GDM1 (cell line): ENCODE measurements around the gene USP32.

Source experiments
- DNase-seq: peaks from one replicate; lab custom pipeline; 2025; lab: John Stamatoyannopoulos, UW

Gene USP32

DNA sequence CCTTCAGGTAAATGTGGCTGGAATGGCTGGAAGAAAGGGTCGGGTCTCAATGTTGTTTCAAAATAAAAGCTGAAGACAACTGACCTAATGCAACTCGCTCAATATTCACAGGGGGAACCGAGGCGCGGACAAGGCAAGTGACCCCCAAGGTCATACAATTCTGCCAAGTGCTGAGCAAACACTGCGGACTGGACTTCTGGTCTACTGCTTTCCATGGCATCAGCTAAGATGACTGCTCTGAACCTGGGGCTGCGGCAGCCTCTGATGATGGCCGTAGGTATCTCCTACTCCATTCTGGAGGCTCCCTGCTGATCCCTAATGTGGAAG lies 220.2 kb downstream of the USP32 start:
- no peak for DNase-seq

GRCh38 chr17:60170835-60171752 lies 220.8 kb downstream of the USP32 start:
- DNase-seq = no peak

DNA sequence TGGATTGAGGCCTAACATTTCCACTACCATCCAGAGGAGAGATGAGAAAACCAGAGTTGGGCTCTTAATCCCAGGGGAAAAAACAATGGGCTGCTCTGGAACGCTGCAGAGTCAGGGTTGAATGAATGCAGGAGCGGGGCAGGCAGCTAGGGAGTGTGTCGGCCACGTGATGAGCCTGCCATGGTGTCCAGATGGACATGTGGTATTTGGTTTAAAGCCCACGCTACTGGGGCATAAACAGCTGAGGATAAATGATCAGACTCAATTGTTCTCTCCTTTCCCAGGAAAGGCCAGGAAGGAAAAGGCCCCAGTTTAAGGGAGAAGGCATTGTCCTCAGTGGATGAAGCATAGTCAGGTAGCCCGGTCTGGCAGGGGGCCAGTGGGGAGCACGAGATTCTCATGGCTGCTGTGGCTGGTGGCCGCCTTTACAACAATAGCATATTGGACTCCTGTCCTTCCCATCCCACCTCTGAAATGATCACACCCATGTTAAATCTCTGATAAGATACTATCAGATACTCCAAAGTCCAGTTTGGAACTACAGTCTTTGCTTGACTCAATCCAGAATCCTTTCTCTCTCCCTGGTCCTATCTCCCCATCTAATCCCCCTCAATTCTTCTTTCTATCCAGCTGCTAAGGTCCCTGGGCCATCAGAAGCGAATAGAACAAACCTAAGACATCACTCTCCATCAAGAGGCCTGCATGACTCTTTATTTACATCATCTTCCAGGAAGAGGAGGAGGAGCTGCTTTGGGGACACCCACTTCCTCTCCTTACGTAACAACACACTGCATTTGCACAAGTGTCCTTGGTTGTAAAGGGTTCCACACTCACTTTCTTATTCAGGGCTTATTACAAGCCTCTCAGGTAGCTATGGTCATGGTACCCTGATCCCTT lies 221.8 kb downstream of the USP32 start:
- DNase-seq = no peak

- DNase-seq = no peak
Measured at GRCh38 chr17:60168654-60169053, 223.3 kb downstream of the USP32 start.

DNA sequence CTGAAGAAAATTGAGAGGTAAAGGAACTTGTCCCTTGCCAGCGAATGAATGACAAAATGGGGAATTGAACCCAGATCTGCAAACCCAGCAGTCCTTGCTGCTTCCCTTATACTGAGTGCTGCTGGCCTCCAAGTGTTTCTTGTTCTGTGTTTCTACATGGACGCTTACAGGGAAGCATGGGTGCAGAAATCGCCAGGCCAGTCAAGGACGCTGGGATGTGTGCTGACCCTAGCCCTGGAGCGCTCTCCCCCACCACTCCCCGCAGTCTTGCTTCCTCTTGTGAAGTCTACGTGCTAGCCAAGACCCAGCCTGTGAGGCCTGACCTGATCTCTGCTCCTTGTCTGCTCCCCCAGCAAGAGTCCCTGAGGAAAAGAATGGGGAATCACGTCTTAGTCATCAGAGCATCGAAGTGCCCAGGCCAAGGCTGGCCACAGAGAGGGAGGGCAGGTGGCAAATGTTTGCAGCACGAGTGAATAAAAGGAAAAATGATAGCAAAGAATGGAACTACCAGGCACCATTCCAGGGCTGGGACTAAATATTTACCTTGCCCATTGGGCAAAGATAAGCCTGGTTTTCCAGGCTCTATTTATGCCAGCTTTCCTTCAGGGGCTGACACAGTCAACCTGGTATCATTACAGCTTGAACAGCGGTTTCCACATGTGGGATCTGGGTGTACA lies 224.7 kb downstream of the USP32 start:
- DNase-seq = no peak

DNA sequence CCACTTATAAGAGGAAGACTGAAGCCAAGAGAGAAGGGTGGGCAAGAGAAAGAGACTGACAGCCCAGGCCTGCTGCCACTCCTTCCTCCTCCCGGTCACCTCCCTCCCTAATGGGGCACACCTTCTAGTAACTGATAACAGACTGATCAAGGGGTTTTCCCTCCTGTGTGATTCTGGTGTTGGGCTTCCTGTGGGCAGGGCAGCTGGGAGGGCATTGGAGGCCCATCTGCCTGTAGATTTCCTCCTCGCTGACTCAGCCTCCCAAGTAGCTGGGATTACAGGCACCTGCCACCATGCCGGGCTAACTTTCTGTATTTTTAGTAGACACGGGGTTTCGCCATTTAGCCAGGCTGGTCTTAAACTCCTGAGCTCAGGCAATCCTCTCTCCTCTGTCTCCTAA lies 226.0 kb downstream of the USP32 start:
- DNase-seq = no peak

DNA sequence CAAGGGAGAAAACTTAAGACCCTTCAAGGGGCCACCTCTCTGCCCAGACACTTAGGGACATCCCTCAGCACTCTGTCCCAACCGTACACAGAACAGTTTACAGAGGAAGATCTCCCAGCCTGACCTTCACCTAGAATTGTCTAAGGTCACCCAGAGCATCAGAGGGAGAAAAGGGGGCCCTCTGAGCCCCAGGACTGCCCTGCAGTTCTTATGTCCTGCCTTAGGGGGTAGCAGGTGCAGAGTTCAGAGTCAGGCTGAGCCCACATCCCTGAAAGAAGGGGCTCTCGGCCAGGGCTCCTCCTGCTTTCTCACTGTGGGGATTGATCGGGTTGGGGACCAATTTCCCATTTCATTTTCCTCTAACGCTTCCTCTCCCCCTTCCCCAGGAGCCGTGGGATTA lies 226.7 kb downstream of the USP32 start:
- DNase-seq = no peak

DNA sequence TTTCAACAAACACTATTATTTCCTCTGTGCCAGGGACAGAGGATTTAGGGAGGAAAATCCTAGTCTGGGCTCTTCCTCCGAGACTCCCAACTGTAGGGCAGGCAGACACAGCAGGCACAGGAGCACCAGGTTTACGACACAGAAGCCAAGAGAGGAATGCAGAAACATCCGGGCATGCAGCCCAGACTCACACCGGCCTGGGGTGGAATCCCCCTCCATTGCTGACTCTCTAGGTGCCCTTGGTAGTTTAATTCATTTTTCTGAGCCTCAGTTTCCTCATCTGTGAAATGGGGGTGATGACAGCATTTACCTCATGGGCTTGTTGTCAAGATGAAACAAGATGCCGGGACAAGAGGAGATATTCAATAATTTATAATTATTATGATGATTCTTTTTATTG lies 227.2 kb downstream of the USP32 start:
- DNase-seq = no peak

DNA sequence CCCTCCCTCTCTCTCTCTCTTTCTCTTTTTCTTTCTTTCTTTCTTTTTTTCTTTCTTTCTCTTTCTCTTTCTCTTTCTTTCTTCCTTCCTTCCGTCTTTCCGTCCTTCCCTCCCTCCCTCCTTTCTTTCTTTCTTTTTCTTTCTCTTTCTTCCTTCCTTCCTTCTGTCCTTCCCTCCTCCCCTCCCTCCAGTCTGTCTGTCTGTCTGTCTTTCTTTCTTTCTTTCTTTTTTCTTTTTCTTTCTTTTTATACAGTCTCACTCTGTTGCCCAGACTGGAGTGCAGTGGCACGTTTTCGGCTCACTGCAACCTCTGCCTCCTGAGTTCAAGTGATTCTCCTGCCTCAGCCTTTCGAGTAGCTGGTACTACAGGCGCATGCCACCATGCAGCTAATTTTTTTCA lies 227.8 kb downstream of the USP32 start:
- DNase-seq = no peak

GRCh38 chr17:60163108-60163784 lies 228.7 kb downstream of the USP32 start:
- DNase-seq = no peak

- DNase-seq = peak; percentile 34
Measured at GRCh38 chr17:60161598-60162330, 230.2 kb downstream of the USP32 start.

GRCh38 chr17:60160829-60161501 lies 231.0 kb downstream of the USP32 start:
- DNase-seq = no peak

- no peak for DNase-seq
Measured at GRCh38 chr17:60159479-60159866, 232.5 kb downstream of the USP32 start.

DNA sequence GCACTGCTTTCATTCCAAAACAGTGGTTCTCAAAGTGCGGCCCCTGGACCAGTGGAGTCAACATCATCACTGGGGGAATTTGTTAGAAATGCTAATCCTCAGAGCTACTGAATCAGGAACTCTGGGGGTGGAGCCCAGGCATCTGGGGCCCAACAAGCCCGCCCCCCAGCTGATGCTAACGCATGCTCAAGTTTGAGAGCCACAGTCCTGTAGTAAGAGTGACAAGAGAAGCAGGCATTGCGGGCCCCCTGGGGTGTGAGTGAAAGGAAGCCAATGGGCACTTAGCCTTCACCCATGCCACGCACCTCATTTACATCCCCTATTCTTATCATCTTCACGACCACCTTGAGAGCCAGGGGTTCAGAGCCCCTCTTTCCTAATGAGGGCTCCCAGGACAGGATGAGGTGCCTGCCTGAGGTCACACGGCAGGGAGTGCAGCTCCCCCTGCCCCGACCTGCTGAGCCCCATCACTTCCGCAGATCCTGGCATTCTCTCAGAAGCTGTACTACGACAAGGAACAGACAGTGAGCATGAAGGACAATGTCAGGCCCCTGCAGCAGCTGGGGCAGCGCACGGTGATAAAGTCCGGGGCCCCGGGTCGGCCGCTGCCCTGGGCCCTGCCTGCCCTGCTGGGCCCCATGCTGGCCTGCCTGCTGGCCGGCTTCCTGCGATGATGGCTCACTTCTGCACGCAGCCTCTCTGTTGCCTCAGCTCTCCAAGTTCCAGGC lies 233.0 kb downstream of the USP32 start:
- DNase-seq = no peak

DNA sequence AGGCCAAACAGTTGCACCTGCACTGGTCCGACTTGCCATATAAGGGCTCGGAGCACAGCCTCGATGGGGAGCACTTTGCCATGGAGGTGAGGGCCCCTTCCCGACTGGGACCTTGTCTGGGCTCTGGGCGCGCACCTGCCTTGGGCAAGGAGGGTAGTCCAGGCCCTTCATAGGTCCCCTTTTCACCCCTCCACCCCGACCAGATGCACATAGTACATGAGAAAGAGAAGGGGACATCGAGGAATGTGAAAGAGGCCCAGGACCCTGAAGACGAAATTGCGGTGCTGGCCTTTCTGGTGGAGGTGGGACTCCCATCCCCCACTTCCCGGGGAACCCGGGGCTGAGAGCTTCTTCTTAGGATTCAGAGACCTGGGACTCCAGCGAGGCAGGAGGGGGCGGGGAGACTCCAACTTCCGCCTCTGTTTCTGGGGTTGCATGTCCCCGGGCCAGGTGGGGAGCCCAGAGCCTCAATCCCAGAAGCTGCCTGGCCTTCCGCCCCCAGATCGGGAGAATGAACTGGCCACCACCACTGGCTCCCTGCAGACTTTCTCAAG lies 234.4 kb downstream of the USP32 start:
- no peak for DNase-seq

DNA sequence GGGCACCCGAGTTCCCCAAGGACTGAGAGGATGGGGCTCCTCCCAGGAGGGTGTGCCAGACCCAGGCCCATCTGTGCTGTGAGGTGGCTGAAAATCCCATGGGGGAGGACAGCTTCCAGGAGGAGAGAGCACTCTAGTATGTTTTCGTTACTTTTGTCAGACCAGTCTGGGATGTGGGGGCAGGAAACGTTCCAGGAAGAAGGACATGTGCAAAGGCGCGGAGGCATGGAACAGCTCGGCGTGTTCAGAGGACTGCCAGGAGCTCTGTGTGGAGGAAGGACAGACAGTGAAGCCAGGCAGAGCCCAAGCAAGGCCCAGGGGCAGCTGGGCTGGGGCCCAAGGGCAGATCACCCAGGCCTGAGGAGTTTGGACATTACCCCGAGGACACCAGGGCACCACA lies 235.2 kb downstream of the USP32 start:
- no peak for DNase-seq

GRCh38 chr17:60155815-60156214 lies 236.1 kb downstream of the USP32 start:
- DNase-seq = no peak

DNA sequence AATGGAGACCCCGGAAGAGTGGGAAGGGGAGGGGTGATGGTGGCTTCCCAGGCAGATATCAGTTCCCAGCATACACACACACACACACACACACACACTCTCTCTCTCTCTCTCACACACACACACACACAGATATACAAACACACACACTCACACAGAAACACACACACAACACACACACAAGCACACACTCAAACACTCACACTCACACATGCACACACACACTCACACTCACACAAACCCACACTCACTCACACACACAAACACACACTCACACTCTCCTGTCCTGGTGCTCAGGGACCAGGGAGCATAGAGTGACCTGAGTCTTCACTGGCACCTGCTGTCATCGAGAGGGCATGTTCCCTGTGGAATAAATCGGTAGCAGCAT lies 236.5 kb downstream of the USP32 start:
- DNase-seq = no peak

GRCh38 chr17:60154616-60155426 lies 237.1 kb downstream of the USP32 start:
- no peak for DNase-seq
